BJ (cell line): ENCODE data around the gene CREB1. TPM values are rescaled to one million over a fixed set of nuclear protein-coding genes. Genes with fewer than 3 reads are reported as not detected.

Source experiments
- CTCF ChIA-PET: fragments of 350-600 bp; formaldehyde crosslinking; extraction: SDS; loops from one replicate; lab custom pipeline; 2021; ENCODE audit warnings: antibody characterized with exemption, inconsistent platforms; lab: Yijun Ruan, JAX
- POLR2A ChIA-PET: fragments of 300-600 bp; sonication (Branson Sonifier 250); formaldehyde crosslinking; extraction: SDS; loops from one replicate; lab custom pipeline; 2021; ENCODE audit warnings: antibody characterized with exemption; lab: Charles Lee
- DNase-seq: peaks from one replicate; pipeline ENCODE4 v3.0.0-alpha.2; 2011; ENCODE audit warnings: low read depth
- H3K27me3 ChIP-seq: 2 replicates; pipeline ENCODE4 v1.6.0; 2011; ENCODE audit warnings: low read length; ENCODE audit not compliant: control insufficient read depth, insufficient read depth
- H3K36me3 ChIP-seq: 2 replicates; pipeline ENCODE4 v1.5.1; 2011; ENCODE audit warnings: low read length; ENCODE audit not compliant: control insufficient read depth, insufficient read depth
- H3K4me3 ChIP-seq: 2 replicates; pipeline ENCODE4 v1.5.1; 2011; ENCODE audit warnings: low read depth, mild to moderate bottlenecking, control low read depth, low read length
- polyA plus RNA-seq: library from polyadenylated mRNA; depleted of rRNA; stranded (reverse); fragments of >200 nt; gene quantifications from 2 replicates; pipeline ENCODE4 v1.2.3, GENCODE V29; 2011
- TF ChIP-seq, protein P1 (sequence below): IDR thresholded peaks from 2 replicates; pipeline ENCODE4 v1.5.1; 2011; ENCODE audit warnings: low read depth, mild to moderate bottlenecking, control low read depth, inconsistent platforms, low read length, moderate library complexity; ENCODE audit not compliant: insufficient read depth

Gene CREB1
- polyA plus RNA-seq, 1 experiment = 44.4 TPM

DNA sequence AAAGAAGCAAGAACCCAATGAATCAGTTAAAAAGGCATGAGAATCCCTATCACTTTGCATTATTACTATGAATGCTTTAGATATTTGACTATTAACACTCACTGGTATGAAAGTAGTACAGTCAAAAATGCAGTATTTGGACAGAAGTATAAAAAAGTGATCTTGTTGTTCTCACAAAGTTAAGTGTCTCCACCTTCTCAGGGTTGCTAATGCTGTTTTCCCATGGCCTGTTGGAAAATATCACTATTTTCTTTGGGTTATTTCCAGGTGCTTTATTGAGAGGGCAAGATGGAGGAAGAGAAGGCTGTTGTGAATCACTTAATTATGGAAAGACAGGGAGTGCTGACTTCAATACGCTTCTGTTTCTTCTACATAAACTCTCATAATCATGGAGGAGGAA, 13.6 kb upstream of the CREB1 start:
- H3K36me3 ChIP-seq = no peaks in the 10 kb centered on the region
- DNase-seq = peak; percentile 39
- H3K27me3 ChIP-seq = no peaks in the 10 kb centered on the region
- ChIA-PET CTCF (no interaction called here), POLR2A (no interaction called here)
- no peak overlapping the region for H3K4me3 ChIP-seq
- TF ChIP-seq, protein P1, sequence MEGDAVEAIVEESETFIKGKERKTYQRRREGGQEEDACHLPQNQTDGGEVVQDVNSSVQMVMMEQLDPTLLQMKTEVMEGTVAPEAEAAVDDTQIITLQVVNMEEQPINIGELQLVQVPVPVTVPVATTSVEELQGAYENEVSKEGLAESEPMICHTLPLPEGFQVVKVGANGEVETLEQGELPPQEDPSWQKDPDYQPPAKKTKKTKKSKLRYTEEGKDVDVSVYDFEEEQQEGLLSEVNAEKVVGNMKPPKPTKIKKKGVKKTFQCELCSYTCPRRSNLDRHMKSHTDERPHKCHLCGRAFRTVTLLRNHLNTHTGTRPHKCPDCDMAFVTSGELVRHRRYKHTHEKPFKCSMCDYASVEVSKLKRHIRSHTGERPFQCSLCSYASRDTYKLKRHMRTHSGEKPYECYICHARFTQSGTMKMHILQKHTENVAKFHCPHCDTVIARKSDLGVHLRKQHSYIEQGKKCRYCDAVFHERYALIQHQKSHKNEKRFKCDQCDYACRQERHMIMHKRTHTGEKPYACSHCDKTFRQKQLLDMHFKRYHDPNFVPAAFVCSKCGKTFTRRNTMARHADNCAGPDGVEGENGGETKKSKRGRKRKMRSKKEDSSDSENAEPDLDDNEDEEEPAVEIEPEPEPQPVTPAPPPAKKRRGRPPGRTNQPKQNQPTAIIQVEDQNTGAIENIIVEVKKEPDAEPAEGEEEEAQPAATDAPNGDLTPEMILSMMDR = no peak

DNA sequence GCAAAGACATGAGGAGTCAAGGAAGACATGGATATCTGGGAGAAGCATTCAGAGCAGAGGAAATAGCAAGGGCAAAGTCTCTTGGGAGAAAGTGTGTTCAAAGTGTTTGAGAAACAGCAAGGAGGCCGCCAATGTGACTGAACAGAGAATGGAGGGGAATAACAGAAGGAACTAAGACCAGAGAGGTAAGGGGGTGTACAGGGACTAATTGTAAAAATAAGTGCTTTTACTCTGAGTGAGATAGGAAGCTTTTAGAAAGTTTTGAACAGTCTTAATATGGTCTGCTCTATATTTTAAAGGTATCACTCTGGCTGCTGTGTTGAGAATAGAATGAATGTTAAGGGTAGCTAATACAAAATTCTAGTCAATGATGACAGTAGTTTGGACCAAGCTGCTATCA, 6.8 kb upstream of the CREB1 start:
- Histone ChIP-seq H3K36me3 (no peaks in the 10 kb centered on the region), H3K27me3 (no peaks in the 10 kb centered on the region), H3K4me3 (no peak overlapping the region)
- TF ChIP-seq, protein P1 = no peak
- ChIA-PET CTCF (no interaction called here), POLR2A (no interaction called here)
- DNase-seq = no peak

- CTCF ChIA-PET = no interaction called here
- Histone ChIP-seq H3K4me3 (no peak overlapping the region), H3K36me3 (no peaks in the 10 kb centered on the region), H3K27me3 (no peaks in the 10 kb centered on the region)
- TF ChIP-seq, protein P1 = no peak
- DNase-seq = no peak
- POLR2A ChIA-PET = no interaction called here
Observed at GRCh38 chr2:207525296-207525695, 4.5 kb upstream of the CREB1 start.

- TF ChIP-seq, protein P1 = peak; percentile 20
- Histone ChIP-seq H3K27me3 (no peaks in the 10 kb centered on the region), H3K36me3 (no peaks in the 10 kb centered on the region), H3K4me3 (peak overlapping the region; percentile 66)
- ChIA-PET POLR2A (no interaction called here), CTCF (no interaction called here)
- DNase-seq = no peak
Observed at GRCh38 chr2:207528980-207529329, 807 bp upstream of the CREB1 start.

DNA sequence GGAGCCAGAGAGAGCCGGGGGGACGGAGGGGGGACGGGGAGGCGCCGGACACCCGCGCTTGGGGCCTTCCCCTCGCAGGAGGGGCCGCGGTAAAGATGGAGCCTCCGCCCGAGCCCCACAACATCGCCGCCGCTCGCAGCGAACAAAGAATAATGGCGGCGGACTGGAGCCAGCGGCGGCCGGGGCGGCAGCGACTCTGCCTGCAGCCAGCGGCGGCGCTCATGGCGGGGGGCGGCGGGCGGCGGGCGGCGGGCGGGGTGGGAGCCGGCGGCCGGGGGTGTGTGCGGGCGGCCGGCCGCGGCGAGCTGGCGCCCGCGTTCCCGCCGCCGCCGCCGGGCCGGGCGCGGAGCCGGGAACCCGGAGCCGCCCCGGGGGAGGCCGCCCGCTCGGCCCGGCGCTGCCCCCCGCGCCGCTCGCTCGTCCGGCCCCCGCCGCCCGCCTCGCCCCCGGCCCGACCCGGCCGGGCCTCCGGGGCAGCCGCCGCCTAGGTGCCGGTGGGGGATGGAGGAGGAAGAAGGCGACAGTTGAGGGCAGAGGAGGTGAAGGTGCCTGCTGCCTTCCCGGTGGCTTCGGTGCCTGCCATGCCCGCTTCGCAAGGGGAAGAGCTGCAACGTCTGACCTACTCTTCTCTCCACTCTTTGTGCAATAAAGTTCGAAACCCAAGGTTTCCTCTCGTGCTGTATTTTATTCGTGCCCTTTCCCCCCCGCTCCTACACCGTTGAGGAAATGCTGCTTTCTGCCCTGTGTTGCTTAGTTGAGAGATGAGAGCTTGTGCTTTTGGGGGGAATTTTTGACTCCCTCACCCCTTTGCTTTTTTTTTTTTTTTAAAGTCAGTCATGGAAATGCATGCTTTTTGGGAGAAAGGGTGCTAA, 634 bp downstream of the CREB1 start:
- Histone ChIP-seq H3K27me3 (no peaks in the 10 kb centered on the region), H3K4me3 (peak overlapping the region; percentile 91), H3K36me3 (no peaks in the 10 kb centered on the region)
- ChIA-PET POLR2A (interaction anchor here (0.6 to 1.2 kb wide), 10 partner anchors 17 to 292 kb away, joined by 3 to 12 read pairs (median 4); partner anchors contain the start of genes CCNYL1 and METTL21A), CTCF (interaction anchor here (0.6 to 1.8 kb wide), 9 partner anchors 9 to 204 kb away, joined by 3 to 8 read pairs (median 3); no protein-coding TSS in a partner anchor)
- TF ChIP-seq, protein P1 = no peak
- DNase-seq = no peak
